ENCODE results near the gene RHBDD2.

Gene RHBDD2

GRCh38 chr7:75876126-75876881 lies 2.5 kb upstream of the RHBDD2 start:
- TF ChIP-seq USF1 (IDR thresholded peaks at IDR 0.05) (no peak), CEBPB (IDR thresholded peaks at IDR 0.05) (no peak), EGR1 (IDR thresholded peaks at IDR 0.05) (no peak), FOXM1 (IDR thresholded peaks at IDR 0.05; ENCODE audit: borderline replicate concordance, low read depth) (no peak)

GRCh38 chr7:75878312-75878768 lies 494 bp upstream of the RHBDD2 start:
- TF ChIP-seq EP300 (IDR thresholded peaks at IDR 0.05; ENCODE audit: borderline replicate concordance) (no peak), FOXM1 (IDR thresholded peaks at IDR 0.05; ENCODE audit: borderline replicate concordance, low read depth) (no peak), REST (IDR thresholded peaks at IDR 0.05; ENCODE audit: low read depth) (no peak), TAF1 (IDR thresholded peaks at IDR 0.05; ENCODE audit: low read depth) (no peak), TCF12 (IDR thresholded peaks at IDR 0.05; ENCODE audit: low read depth) (no peak), YY1 (IDR thresholded peaks at IDR 0.05; ENCODE audit: low read depth) (no peak), EGR1 (IDR thresholded peaks at IDR 0.05) (no peak), RAD21 (IDR thresholded peaks at IDR 0.05; ENCODE audit: low read depth) (no peak), MAX (IDR thresholded peaks at IDR 0.05) (no peak), ZBTB7A (IDR thresholded peaks at IDR 0.05; ENCODE audit: low read depth) (no peak), USF1 (IDR thresholded peaks at IDR 0.05) (no peak), TEAD4 (IDR thresholded peaks at IDR 0.05) (no peak), CREB1 (IDR thresholded peaks at IDR 0.05; ENCODE audit: low read depth) (no peak), CEBPB (IDR thresholded peaks at IDR 0.05) (no peak), NFIC (IDR thresholded peaks at IDR 0.05) (no peak)

- TF ChIP-seq ZBTB7A (IDR thresholded peaks at IDR 0.05; ENCODE audit: low read depth) (no peak), REST (IDR thresholded peaks at IDR 0.05; ENCODE audit: low read depth) (no peak), CEBPB (IDR thresholded peaks at IDR 0.05) (peak; percentile 55), EGR1 (IDR thresholded peaks at IDR 0.05) (no peak), EP300 (IDR thresholded peaks at IDR 0.05; ENCODE audit: borderline replicate concordance) (no peak)
Observed at GRCh38 chr7:75879771-75880184, 944 bp downstream of the RHBDD2 start.

GRCh38 chr7:75880242-75880641 lies 1.4 kb downstream of the RHBDD2 start:
- TF ChIP-seq NFIC (IDR thresholded peaks at IDR 0.05) (no peak), TEAD4 (IDR thresholded peaks at IDR 0.05) (no peak), RAD21 (IDR thresholded peaks at IDR 0.05; ENCODE audit: low read depth) (no peak), FOXM1 (IDR thresholded peaks at IDR 0.05; ENCODE audit: borderline replicate concordance, low read depth) (no peak), REST (IDR thresholded peaks at IDR 0.05; ENCODE audit: low read depth) (no peak), CREB1 (IDR thresholded peaks at IDR 0.05; ENCODE audit: low read depth) (no peak), USF1 (IDR thresholded peaks at IDR 0.05) (no peak), CEBPB (IDR thresholded peaks at IDR 0.05) (no peak), MAX (IDR thresholded peaks at IDR 0.05) (no peak), TCF12 (IDR thresholded peaks at IDR 0.05; ENCODE audit: low read depth) (no peak), EP300 (IDR thresholded peaks at IDR 0.05; ENCODE audit: borderline replicate concordance) (no peak), YY1 (IDR thresholded peaks at IDR 0.05; ENCODE audit: low read depth) (no peak), TAF1 (IDR thresholded peaks at IDR 0.05; ENCODE audit: low read depth) (no peak), ZBTB7A (IDR thresholded peaks at IDR 0.05; ENCODE audit: low read depth) (no peak), EGR1 (IDR thresholded peaks at IDR 0.05) (no peak)
